Dedifferentiated amniotic fluid mesenchymal stem cell (primary cell): Measurements from ENCODE around the gene PTER.

Experiments
- DNase-seq: peaks from one replicate; pipeline ENCODE4 v3.0.0-alpha.2; 2016; ENCODE audit errors: extremely low spot score

The PTER gene

GRCh38 chr10:16544099-16544498 is 107.3 kb downstream of the PTER start:
- DNase-seq: no peak

DNA sequence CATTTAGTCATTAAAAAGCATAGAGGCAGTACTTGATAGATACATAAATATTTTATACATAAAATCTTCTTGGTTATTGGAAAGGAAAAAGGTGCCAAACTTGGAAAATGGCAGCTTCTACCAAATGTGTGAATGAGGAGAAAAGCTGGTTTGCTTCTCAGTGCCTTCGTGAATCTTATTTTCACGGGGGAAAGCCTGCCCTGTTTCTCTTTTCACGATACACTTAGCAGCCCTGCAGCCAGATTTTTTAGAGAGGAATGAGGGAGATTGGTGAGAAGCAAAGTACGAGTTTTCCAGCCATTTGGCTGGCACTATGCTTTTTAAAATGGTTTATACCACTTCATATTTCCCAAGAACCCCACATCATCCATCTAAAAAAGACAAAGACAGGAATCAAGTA is 107.8 kb downstream of the PTER start:
- no peak for DNase-seq

DNA sequence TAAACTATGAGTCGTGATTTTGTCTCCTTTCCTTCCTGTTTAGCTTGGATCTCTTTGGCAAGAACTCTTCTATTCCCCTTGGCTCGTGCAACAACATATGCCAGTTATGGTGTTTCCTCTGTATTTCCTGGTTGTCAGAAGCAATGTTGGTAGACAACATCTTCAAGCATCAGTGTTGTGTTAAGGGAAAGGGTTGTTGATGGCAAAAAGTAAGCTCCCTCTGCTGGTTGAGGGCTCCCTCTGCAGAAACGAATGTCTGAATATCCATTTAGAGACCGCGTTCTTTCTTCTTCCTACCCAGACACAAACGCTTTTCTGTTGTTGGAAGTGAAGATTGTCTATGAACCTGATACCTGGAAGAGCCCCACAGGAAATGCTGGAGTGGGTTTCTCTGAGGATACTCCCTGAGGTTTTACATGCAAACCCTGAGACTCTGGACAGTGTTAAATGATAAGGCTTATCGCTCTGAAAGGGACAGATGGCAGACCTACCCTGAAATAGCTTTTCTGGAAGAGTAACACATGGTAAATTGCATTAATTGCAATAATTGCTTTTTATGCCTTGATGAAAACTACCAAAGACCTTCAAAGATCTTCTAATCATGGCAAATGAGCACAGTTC is 108.4 kb downstream of the PTER start:
- DNase-seq: peak; percentile 19

GRCh38 chr10:16547973-16548372 is 111.2 kb downstream of the PTER start:
- no peak for DNase-seq

- DNase-seq: no peak
These were observed 122.5 kb downstream of the PTER start for GRCh38 chr10:16559236-16559773.

DNA sequence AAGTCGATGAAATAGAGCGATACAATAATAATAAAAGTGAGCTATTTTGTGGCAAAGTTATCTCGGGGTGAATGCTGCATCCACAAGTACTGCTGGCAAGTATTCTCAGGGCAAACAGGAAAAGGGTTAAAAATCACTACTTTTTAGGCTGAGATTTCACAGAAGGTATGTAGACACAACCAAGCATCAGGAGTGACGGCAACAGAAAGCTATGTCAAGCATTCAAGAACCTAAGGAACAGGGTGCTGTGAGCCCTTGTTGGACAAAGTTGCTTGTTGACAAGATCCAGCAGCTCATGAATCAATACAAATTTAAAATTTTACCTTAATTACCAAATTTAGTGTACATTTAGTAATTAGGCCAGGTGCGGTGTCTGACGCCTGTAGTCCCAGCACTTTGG is 126.1 kb downstream of the PTER start:
- no peak for DNase-seq
